ENCODE measurements around the gene PTPRD.

PTPRD gene

DNA sequence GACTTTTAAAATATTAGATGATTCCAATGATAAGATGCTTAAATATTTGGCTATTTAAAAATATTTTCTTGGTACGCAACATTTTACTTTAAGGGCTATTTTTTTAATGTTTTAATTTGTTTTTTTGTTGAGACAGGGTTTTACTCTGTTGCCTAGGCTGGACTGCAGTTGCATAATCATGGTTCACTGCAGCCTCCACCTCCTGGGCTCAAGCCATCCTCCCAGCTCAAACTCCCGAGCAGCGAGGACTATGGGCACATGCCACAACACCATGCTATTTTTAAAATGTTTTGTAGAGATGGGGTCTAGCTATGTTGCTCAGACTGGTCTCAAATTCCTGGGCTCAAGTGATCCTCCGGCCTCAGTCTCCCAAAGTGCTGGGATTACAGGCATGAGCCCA lies 1963.0 kb downstream of the PTPRD start:
- no peak for DNase-seq

DNA sequence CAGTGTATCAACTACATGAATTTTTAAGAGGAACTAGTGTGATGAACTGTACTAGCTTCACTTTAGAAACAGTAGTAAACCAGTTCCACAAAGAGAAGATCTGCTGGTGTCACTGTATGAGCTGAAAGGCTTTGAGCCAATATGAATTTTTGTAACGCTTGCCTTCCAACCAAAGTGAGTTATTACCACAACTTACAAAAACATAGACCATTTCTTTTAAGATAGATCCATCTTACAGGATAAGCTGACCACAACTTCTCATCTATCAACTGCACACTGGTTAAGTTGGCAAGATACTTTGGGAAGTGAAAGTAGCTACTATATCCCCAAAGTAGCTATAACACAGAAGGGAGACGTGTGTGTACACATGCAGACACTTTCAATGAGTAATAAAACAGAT lies 1963.6 kb downstream of the PTPRD start:
- peak; percentile 60 for DNase-seq

DNA sequence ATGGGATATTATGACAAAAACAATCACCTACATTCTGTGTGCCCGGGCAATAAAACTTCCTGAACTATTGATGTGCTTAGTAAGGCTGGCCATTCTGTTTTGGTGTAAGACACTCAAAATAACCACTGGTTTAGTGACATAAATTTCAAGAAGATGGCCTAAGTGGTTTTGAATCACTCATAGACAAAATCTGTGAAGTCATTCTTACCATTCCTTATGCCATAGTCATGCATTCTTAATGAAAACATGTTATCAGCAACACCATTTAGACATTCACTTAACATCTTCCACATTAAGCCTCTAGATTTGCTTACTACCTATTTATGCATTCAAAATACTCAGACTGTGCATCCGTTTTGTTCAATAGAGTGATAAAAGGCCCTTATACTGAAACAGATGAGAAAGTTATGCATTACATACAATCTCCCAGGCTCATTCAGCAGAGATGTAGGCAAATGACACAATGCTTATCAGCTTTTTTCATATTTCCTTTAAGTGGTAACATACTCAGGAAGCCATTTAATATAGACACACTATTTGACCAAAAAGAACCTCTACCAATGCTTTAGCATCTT lies 1964.4 kb downstream of the PTPRD start:
- DNase-seq, result peak; percentile 29

DNA sequence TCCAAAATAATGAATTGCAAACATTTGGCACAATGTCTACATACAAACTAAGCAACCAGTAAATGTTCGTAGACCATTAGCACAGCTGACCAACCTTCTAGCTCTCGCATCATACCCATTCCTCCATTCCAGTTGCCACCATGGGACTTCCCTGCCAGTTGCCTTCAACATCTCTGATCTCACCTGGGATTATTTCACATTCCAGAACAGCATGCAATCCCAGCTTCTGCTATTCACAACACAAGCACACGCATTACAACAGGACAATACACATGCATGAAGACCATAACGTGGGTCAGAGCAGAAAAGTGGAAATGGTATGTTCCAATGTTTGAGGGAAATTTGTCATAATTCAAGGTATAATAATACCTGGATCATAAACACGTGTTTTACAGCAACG lies 1965.0 kb downstream of the PTPRD start:
- DNase-seq, result no peak

DNA sequence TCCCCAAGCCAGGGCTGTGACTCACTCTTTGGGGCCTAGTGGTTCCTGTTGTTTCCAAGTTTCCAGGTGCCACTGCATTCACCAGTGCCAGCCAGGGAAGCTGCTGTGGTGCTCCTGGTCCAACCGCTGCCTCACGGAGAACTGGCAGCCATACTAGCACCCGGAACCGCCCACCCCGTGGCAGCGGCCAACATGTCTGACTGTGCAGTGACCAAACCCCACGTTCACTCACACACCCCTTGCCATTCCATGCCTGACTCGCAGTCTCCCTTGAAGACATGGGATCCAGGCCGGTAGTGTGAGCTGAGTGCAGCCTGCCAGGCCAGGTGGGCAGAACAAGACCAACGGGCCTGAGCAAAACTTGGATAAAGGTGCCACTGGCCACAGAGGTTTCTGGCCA lies 1968.2 kb downstream of the PTPRD start:
- no peak for DNase-seq

DNA sequence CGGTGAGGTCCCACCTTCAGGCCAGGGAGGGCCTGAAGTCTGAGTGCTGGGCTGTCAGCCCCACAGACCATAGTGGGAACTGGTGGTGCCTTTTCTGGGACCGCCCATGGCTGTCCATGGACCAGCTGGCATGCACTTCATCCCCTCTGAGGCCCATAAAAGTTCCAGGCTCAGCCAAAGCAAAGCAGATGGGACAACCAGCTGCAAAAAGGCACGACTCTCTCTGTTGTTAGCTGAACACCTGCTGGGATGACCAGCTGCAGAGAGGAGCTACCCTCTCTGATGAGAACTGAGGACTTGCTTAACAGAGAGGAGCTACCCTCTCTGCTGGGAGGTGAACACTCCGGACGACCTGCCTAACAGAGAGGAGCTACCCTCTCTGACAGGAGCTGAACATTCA lies 1968.9 kb downstream of the PTPRD start:
- no peak for DNase-seq

DNA sequence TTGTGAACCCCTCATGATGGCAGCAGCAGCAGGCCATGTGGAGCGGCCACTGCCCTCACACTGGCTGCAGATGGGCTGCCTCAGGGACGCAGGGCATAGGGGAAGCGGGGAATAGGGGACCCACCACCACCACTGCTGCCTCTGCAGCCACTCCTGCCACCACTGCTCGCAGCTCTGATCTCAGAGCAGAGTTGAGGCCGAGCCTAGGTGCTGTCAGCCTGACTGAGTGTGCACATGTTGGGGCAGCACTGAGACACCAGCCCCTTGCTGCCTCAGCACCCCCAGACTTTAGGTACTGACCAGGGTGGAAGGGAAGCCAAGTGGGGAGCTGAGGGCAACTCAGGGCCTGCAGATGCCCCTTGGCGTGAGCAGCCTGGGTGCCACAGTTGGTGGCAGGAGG lies 1969.3 kb downstream of the PTPRD start:
- DNase-seq, result no peak

DNA sequence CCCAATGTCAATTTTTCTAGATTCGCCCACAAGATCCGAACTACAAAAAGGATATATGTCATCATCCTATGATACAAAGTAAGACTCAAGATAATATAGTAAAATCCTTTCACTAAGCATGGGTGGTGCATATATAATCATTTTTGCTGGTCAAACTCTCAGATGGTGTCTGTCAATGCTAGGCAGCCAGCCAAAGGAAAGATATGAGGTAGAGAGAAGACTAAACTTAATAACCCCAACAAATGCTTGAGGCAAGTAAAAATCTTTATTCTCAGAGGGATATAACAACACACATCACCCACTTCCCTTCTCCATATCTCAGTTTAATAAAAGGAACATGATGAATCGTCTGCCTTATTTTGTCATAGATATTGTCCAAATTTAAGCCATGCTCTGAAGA lies 1972.0 kb downstream of the PTPRD start:
- no peak for DNase-seq

DNA sequence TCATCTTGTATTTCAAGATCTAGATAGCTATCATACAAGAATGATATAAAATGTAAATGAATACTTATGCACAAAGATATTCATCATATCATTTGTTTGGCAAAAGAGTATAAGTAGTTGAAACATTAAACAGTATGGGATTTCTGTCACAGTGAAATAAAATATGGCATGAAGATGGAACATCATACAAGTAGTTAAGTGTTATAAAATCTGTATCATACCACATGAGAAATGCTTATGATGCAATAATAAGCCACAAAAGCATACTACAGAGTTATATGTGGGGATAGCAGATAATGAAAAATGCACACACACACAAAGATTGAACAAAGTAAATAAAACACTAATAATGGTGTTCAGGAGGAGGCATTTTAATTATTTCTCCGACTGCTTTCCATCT lies 1975.2 kb downstream of the PTPRD start:
- DNase-seq, result no peak

DNA sequence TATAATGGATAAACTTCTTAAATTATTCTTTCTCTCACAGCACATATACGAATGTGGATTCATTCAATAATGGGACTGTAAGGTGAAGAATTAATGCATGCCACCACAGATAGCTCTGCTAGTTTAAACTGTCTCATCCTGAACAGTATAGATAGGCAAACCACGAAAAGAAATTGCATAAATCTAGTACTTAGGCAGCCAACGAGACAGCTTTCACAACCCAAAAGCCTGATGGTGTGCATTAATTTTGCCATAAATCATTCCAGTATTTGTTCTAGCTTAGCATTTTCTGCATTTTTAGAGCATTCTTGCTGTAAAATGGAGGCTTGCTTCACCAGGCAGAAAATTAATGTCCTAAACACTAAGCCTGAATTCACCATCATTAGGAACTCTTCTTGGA lies 1979.0 kb downstream of the PTPRD start:
- DNase-seq, result peak; percentile 6

DNA sequence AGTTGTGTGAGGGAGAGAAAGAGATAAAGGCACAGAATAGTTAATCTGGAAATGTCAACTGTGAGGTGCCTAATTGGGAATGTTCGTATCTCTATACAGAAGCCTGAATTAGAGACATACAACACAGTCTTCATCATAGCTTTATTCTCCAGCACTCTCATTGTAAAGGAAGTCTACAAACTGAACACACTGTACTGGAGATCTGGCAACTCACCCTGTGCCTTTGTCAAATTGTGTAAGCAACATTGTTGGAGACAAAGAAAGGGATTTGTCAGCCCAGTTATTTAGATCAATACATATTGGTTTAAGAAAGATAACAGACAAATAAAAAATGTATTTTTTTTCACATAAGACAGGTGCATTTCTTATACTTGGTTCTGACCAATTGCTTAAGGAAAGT lies 1980.3 kb downstream of the PTPRD start:
- DNase-seq, result no peak

DNA sequence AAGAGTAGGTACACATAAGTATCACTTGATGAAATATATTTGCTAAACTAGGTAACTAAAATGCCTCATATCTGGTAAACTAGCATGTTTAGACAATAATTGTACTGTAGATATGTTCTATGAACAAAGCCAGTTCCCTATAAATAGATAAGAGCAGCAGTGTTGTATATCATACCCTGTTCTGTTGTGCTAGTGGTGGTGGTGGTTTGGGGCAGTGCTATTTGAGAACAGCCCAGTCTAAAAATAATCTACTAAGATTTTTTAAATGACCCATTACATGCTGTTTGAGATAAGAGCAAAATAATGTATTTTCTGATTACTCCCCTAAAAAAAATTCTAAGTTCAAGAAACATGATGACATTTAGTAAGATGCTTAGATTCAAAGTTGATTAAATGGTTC lies 1984.0 kb downstream of the PTPRD start:
- no peak for DNase-seq

DNA sequence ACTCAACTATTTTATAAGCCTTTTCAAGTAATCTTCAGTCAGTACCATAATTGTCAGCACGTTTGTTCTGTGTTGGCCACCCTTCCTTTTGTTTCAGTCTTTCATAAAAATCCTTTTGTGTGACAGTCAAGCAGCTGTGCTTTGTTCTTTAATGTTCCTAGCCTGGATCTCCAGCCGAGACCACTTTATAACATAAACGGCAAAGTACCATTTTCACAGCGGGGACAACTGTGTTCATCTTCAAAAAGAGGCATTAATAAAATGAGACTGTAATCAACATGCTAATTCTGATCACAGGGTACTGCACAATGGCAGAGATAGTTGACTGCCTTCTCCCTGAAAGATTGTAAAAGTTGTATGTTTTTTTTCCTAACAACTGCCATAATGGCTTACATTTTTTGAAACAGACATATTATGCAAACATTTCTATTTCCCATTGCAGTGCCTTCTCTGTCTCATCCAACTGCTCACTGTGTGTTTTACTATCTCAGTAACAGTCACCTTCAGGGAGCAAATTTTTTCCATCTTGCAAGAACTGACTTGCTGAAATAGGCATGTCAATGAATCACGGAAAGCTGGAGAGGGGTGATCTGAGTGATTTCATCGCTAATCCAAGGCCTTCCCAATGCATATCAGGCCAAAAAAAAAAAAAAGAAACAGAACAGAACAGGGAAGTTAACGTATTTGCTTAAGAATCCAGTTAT lies 1984.7 kb downstream of the PTPRD start:
- DNase-seq, result no peak

DNA sequence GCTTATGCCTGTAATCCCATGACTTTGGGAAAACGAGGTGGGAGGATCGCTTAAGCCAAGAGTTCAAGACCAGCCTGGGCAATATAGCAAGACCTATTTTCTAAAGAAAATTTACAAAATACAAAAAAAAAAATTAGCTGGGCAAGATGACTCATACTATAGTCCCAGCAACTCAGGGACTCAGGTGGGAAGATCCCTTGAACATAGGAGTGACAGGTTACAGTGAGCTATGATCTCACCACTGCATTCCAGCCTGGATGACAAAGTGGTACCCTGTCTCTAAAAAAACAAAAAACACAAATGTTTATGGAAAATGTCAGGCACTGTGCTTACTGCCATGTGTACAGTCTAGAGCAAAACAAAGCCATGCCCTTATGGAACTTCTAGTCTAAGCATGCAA lies 1989.9 kb downstream of the PTPRD start:
- no peak for DNase-seq

DNA sequence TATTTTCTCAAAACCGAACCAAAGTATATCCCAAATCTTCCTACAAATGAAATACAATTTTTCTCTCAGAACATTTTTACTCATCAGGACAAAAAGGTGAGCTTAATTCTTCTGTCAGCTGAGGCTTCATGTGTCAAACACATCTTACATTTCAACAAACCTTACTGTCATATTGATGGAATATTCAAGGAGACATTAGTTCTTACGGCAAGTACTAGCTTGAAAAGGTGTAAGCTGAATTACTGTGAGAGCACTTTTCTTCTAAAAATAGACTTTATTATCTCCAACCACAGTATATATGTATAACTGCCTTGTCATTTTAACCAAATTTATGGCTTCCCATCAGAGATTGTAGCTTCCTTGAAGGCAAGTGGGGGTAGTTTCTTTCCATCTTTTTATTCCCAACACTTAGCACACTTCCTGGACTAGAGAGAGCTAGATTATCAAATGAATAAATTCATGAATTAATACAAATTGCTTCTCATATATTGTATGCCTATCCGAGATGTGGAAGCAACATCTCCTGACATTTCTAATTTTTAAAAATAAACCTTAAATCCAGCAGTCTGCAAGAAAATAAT lies 1990.5 kb downstream of the PTPRD start:
- DNase-seq, result no peak

DNA sequence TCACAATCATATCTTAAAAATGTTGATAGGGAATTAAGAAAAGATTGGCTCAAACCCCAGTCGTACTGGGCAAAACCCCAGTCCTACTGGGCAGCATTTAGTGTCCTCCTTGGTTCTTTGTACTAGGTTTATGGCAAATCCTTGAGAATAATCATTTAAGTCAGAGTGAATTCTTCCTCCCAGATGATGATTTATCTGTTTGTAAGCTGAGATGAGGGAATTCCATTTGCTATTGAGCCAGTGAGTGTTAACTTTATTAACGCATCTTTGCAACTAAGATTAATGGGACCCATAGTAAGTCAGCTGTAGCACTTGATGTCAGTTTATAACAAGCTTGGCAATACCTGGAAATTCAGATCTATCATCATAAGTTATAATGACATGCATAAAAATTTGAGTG lies 1991.4 kb downstream of the PTPRD start:
- no peak for DNase-seq

DNA sequence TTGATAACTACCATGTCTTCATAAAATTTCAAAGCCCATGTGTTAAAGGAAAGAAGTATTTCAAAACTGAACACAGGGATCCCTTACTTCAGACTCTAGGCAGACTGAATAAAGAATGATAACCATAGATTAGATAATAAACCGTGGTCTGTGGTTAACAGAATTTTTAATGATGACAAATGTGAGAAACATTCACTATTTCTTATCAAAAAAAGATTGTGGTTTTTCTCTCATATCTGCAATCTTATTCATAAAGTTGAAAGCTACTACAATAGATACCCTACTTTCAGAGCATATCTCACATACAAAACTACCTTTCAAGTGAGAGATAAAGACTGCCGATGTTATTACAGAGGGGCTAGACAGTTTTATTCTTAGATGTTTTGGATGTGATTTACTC lies 1996.4 kb downstream of the PTPRD start:
- DNase-seq, result no peak

DNA sequence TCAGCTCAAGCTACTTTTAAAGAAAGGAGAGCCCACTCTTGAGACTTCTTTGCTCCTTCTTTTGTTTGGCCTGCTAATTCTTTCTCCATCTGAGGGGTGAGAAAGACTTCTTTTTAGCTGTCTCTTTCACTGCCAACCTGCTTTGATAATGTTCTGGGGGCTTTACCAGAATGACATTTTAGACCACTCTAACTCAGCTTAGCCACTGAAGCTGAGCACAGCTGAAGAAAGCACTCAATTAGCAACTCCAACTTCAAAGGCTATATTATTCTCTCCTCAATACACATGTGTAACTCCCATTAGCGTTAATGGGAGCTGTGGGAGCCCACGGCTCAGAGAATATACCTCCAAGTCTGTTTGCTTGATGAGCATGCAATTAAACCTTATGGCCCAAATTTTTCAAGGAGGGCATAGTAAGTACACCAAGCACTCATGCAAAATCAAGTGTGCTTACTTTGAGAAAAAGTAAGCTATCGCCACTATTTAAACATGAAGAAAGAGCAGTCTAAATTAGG lies 1997.8 kb downstream of the PTPRD start:
- no peak for DNase-seq

DNA sequence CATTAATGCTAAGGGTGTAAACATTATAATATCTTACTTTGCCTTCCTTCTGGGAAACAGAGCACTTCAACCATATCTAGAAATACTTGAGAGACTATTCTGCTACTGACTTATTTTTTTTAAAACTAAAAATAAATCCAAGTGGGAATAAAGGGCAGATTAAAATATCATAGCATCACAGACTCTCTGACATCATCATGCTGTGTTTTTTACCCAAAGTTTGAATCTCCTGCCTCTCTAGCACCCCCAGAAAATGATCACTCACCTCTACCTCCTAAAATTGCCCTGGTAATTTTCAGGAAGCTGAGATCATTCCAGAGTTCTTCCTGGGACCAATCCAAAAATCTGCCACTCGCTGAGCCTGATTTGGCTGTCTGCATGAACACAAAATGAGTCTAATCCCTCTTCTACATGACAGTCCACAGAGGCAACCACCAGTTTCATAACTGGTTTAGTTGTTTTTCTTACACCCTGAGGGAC lies 1999.4 kb downstream of the PTPRD start:
- no peak for DNase-seq

DNA sequence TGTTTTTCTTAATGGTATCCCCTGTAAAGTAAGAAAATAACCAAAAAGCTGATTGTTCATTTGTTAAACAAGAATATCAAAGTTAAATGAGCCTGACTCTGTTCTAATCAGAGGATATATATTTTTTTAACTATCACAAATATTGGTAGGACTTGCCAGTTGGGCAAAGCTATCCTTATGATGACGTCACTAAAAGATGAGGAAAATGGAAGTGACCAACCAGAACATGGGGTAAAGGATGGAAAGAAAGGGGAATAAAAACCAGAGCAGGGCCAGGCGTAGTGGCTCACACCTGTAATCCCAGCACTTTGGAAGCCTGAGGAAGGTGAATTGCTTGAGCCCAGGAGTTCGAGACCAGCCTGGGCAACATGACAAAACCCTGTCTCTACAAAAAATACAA lies 2001.6 kb downstream of the PTPRD start:
- DNase-seq, result no peak

DNA sequence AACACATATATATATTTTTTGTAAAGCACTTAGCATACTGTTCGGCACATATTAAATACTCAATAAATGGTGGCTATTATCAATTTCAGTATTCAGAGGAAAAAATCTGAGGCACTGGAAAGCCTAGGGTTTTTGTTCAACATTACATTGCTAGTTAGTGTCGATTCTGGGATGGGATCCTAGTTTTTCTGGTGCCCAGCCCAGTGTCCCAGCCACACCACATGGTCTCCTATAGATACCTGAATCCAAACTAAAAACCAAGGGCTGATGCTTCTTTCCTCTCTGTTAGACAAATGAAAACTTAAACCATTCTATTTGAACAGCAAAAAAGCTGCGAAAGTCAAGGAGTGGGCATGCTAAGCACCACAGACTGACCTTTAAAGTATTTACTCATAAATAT lies 2002.5 kb downstream of the PTPRD start:
- no peak for DNase-seq

DNA sequence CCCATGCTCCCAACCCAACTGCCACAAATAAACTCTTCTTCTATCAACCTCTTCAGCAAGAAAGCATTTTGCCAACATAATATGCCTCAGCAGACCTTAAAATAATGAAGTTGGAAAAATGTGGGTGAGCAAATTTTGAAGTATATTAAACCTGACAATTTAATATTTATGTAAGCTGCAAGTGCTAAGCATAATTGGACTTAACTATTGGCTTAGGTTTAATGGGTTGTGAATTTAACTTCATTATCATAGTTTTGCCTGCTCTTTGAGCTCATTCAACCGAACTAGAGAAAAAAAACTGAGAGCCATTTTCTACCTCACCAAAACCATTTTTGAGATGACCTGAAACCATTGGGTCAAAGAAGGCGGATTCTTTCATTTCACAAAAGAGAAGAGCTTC lies 2007.7 kb downstream of the PTPRD start:
- DNase-seq, result no peak

DNA sequence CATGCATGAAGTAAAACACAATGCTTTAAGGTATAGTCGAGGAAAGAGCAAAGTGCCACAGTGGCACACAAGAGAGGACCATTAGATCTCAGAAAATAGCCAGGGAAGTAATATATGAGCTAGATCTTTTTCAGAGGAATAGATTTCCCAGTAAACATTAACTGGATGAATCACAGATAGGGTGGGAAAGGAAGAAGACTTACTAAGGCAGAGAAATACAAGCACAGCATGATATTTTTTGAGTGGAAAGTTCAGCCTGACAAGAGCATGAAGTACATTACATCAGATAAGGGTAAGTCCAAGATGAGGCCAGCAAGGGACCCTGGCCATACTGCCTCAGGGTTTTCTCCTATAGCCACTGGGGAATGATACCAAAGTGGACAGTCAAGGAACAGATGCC lies 2008.6 kb downstream of the PTPRD start:
- DNase-seq, result no peak

DNA sequence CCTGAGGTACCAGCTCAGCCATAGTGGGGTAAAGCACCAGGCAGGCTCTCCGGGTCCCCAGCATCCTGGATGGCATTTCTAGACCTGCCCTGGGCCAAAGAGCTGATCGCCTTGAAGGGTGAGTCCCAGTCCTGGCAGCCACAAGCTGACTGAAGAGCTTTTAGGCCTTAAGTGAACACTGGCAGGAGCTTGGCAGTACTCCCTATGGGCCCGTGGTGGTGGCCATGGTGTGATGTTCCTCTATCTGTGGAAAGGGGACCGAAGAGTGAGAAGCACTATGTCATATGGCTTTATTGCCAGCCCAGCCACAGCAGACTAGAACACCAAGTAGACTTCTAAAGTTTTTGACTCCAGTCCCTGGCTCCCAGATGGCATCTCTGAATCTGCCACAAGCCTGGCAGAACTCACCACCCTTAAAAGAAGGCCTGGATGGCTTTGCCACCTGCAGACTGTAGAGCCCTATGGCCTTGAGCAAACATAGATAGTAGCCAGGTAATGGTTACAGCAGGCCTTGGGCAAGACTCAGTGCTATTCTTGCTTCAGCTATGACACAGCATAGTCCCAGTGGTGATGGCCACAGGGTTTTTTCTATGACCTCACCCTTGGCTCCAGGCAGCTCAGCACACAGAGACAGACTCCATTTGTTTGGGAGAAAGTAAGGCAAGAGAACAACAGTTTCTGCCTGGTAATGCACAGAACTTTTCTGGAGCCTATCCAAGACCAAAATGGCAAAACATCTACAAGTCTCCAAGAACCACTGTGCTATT lies 2011.7 kb downstream of the PTPRD start:
- no peak for DNase-seq
